Measurements from ENCODE around the gene CRYBG2.
"Not testable (repeated sequence)": the region's sequence is repeated elsewhere in the genome, so short reads cannot be mapped to it uniquely, and the experiment has no call there.

CRYBG2 gene

DNA sequence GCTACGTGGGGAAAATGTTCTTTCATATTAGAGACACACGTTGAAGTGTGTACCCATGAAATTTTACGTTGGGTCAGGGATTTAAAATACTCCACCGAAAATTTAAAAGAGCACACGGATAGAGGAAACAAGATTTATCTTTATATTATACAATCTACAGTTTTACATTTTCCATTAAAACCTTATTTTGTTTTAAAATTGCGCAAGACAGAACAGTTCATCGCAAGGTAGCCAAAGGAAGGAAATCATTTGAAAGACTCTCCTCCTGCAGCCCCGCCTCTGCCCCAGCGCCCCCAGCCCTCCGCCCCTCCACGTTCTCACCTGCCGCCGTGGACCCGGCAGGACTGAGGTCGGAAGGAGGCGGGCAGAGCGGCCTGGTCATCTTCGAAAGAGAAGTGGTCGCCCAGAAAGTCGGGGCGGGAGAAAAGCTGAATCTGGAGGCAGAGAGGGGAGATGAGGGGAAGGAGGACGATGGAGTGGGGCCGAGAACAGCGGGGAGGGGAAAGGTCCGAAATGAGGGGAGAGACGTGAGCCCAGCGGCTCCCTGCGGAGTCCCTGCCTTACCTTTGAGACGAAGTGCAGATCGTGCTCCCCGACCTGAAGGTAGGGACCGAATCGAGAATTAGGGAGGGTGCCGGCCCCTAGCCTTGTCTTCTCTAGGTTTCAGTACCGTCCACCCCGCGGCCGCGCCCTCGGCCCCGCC, 18.0 kb downstream of the CRYBG2 start:
- no peak for DNase-seq (ENCODE audit: low spot score)
- TF ChIP-seq, protein P1, sequence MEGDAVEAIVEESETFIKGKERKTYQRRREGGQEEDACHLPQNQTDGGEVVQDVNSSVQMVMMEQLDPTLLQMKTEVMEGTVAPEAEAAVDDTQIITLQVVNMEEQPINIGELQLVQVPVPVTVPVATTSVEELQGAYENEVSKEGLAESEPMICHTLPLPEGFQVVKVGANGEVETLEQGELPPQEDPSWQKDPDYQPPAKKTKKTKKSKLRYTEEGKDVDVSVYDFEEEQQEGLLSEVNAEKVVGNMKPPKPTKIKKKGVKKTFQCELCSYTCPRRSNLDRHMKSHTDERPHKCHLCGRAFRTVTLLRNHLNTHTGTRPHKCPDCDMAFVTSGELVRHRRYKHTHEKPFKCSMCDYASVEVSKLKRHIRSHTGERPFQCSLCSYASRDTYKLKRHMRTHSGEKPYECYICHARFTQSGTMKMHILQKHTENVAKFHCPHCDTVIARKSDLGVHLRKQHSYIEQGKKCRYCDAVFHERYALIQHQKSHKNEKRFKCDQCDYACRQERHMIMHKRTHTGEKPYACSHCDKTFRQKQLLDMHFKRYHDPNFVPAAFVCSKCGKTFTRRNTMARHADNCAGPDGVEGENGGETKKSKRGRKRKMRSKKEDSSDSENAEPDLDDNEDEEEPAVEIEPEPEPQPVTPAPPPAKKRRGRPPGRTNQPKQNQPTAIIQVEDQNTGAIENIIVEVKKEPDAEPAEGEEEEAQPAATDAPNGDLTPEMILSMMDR (IDR thresholded peaks at IDR 0.05; ENCODE audit: borderline replicate concordance, control extremely low read depth, extremely low read depth, insufficient read depth, missing control alignments): no peak
- in situ Hi-C loops (cut with MboI; ENCODE audit: low sequenced_read_pairs, unreplicated experiment): no loop called here

DNA sequence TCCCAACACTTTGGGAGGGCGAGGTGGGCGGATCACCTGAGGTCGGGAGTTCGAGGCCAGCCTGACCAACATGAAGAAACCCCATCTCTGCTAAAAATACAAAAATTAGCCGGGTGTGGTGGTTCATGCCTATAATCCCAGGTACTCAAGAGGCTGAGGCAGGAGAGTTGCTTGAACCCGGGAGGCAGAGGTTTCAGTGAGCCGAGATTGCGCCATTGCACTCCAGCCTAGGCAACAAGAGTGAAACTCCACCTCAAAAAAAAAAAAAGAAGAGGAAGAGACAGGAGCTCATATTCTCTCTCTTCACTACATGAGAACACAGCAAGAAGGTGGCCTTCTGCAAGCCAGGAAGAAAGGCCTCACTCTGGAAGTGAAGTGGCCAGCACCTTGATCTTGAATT, 20.6 kb downstream of the CRYBG2 start:
- in situ Hi-C loops (cut with MboI; ENCODE audit: low sequenced_read_pairs, unreplicated experiment); DNase-seq (ENCODE audit: low spot score): not testable (repeated sequence)

DNA sequence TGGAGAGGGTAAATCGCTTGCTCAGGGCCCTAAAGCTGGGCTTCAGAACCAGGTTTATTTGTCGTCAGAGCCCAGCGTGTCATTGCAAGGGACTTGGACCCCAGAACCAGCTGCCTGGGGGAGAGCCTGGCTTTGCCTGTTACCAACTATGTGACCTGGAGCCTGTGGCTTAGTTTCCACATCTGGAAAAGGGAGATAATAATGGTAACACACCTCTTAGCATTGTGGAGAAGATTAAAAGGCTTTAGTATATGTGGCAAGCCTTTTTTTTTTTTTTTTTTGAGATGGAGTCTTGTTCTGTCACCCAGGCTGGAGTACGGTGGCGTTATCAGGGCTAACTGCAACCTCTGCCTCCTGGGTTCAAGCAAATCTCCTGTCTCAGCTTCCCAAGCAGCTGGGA, 23.7 kb downstream of the CRYBG2 start:
- DNase-seq (ENCODE audit: low spot score): no peak
- TF ChIP-seq, protein P1 (IDR thresholded peaks at IDR 0.05; ENCODE audit: borderline replicate concordance, control extremely low read depth, extremely low read depth, insufficient read depth, missing control alignments): no peak
- in situ Hi-C loops (cut with MboI; ENCODE audit: low sequenced_read_pairs, unreplicated experiment): no loop called here

DNA sequence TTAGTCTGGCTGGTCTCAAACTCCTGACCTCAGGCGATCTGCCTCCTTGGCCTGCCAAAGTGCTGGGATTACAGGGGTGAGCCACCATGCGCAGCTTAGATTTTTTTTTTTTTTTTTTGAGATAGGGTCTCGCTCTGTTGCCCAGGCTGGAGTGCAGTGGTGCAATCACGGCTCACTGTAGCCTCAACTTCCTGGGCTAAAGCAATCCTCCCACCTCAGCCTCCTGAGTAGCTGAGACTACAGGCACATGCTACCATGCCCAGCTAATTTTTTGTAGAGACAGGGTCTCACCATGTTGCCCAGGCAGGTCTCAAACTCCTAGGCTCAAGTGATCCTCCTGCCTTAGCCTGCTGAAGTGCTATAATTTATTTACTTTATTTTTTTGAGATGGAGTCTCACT, 24.6 kb downstream of the CRYBG2 start:
- DNase-seq (ENCODE audit: low spot score); in situ Hi-C loops (cut with MboI; ENCODE audit: low sequenced_read_pairs, unreplicated experiment): not testable (repeated sequence)

DNA sequence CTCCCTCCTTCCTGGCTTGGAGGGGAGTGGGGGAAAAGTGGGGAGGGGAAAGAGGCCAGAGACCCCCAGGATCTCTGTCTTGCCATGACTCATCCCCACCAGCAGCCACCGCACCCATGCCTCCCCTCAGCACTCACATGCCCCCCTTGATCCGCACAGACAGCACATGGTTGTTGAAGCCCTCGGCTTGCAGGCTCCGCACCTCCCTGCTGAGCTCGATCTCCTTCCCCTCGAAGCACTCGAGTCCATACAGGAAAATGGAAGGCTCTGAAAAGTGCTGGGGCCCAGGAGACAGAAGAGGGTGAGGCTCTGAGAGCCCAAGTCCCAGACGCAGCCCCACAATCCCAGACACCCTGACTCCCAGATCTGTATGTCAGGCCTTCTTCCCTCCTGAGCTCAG, 25.3 kb downstream of the CRYBG2 start:
- in situ Hi-C loops (cut with MboI; ENCODE audit: low sequenced_read_pairs, unreplicated experiment): no loop called here
- DNase-seq (ENCODE audit: low spot score): no peak
- TF ChIP-seq, protein P1 (IDR thresholded peaks at IDR 0.05; ENCODE audit: borderline replicate concordance, control extremely low read depth, extremely low read depth, insufficient read depth, missing control alignments): no peak

DNA sequence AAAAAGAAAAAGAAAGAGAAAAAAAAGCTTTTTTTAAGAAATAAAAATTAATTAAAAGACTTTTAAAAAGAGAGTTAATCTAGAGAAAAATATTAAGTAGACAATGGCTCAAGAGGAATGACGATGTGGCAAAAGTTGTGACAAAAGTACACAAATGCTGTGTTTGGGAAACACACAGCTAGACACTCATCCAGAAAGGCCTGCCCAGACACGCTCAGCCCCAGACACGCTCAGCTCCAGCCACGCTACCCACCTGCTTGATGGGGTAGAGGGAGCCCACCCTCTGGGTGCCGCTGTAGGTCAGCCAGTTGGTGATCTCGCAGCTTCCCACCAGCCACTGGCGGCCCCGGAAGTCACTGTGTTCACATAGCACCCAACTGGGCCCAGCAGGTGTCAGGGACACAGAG, 26.0 kb downstream of the CRYBG2 start:
- no peak for DNase-seq (ENCODE audit: low spot score)
- TF ChIP-seq, protein P1 (IDR thresholded peaks at IDR 0.05; ENCODE audit: borderline replicate concordance, control extremely low read depth, extremely low read depth, insufficient read depth, missing control alignments): no peak
- in situ Hi-C loops (cut with MboI; ENCODE audit: low sequenced_read_pairs, unreplicated experiment): no loop called here

DNA sequence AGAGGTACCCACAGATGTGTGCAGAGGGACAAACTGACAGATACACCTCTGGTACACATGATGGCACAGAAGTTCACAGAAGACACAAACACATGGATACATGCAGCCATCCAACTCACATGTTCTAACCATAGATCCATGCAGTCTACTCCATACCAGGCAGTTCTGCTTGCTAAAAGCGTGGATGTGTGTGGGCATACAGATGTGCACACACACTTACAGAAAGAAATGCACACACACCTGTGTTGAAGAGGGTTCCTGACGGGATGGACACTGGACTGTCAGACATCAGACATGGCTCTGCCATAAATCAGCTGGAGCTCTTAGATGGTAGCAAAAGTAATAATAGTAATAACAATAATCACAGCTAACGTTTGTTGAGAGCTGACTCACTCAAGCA, 29.4 kb downstream of the CRYBG2 start:
- in situ Hi-C loops (cut with MboI; ENCODE audit: low sequenced_read_pairs, unreplicated experiment): loop anchor here (5.0 kb wide), 1 partner anchor 42 kb away; the partner anchor contains the start of gene SH3BGRL3
- TF ChIP-seq, protein P1 (IDR thresholded peaks at IDR 0.05; ENCODE audit: borderline replicate concordance, control extremely low read depth, extremely low read depth, insufficient read depth, missing control alignments): no peak
- DNase-seq (ENCODE audit: low spot score): no peak

DNA sequence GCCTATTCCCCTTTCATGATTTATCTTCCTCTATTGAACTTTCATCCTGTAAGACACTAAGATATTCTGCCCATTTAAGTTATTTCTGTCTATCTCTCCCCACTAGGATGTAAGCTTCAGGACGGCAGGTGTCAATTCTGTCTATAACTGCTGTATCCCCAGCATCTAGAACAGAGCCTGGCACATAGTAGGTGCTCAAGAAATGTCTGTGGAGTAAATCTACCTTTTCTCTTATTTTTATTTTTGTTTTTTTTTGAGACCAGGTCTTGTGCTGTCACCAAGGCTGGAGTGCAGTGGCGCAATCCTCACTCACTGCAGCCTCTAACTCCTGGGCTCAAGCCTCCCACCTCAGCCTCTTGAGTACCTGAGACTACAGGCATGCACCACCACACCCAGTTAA, 30.5 kb downstream of the CRYBG2 start:
- in situ Hi-C loops (cut with MboI; ENCODE audit: low sequenced_read_pairs, unreplicated experiment): loop anchor here (5.0 kb wide), 1 partner anchor 41 kb away; the partner anchor contains the start of gene SH3BGRL3

More for the DNA sequence above, 30.5 kb downstream of the CRYBG2 start:
- TF ChIP-seq, protein P1 (IDR thresholded peaks at IDR 0.05; ENCODE audit: borderline replicate concordance, control extremely low read depth, extremely low read depth, insufficient read depth, missing control alignments): no peak
- DNase-seq (ENCODE audit: low spot score): no peak
